KG1 (cell line): ENCODE data around the gene SEPTIN12.
"Not testable (repeated sequence)": the region's sequence is repeated elsewhere in the genome, so short reads cannot be mapped to it uniquely, and the experiment has no call there.

Experiments used
- DNase-seq: peaks from one replicate; lab custom pipeline; 2025; lab: John Stamatoyannopoulos, UW

The SEPTIN12 gene

GRCh38 chr16:4752351-4753100 lies 35.6 kb downstream of the SEPTIN12 start:
- no peak for DNase-seq

GRCh38 chr16:4750896-4751295 lies 37.2 kb downstream of the SEPTIN12 start:
- no peak for DNase-seq

GRCh38 chr16:4749700-4750257 lies 38.4 kb downstream of the SEPTIN12 start:
- DNase-seq = no peak

GRCh38 chr16:4748682-4749411 lies 39.3 kb downstream of the SEPTIN12 start:
- DNase-seq = no peak

- no peak for DNase-seq
Observed at GRCh38 chr16:4747906-4748681, 40.1 kb downstream of the SEPTIN12 start.

GRCh38 chr16:4746991-4747574 lies 41.1 kb downstream of the SEPTIN12 start:
- DNase-seq = no peak

- DNase-seq = no peak
Observed at GRCh38 chr16:4746215-4746614, 41.9 kb downstream of the SEPTIN12 start.

GRCh38 chr16:4745274-4745569 lies 42.9 kb downstream of the SEPTIN12 start:
- DNase-seq = no peak

- DNase-seq = no peak
Observed at GRCh38 chr16:4744555-4745273, 43.4 kb downstream of the SEPTIN12 start.

- DNase-seq = no peak
Observed at GRCh38 chr16:4743226-4743878, 44.8 kb downstream of the SEPTIN12 start.

GRCh38 chr16:4738370-4738769 lies 49.8 kb downstream of the SEPTIN12 start:
- DNase-seq = not testable (repeated sequence)

- no peak for DNase-seq
Observed at GRCh38 chr16:4737545-4737944, 50.6 kb downstream of the SEPTIN12 start.

GRCh38 chr16:4736546-4736945 lies 51.6 kb downstream of the SEPTIN12 start:
- DNase-seq = no peak

- peak; percentile 58 for DNase-seq
Observed at GRCh38 chr16:4734730-4735535, 53.2 kb downstream of the SEPTIN12 start.

- DNase-seq = peak; percentile 57
Observed at GRCh38 chr16:4734063-4734729, 53.9 kb downstream of the SEPTIN12 start, which contains the start of the genes ANKS3 and DNAAF8. Gene ANKS3 (minus strand): TSS chr16:4734271. CDS start chr16:4730149, 4,122 bp downstream. Gene DNAAF8 (plus strand): TSS chr16:4734537. CDS start chr16:4736515, 1,978 bp downstream.

- DNase-seq = no peak
Observed at GRCh38 chr16:4733747-4734062, 54.4 kb downstream of the SEPTIN12 start.

GRCh38 chr16:4733211-4733742 lies 54.9 kb downstream of the SEPTIN12 start:
- no peak for DNase-seq

GRCh38 chr16:4729876-4730275 lies 58.3 kb downstream of the SEPTIN12 start:
- no peak for DNase-seq

- DNase-seq = no peak
Observed at GRCh38 chr16:4728676-4729075, 59.5 kb downstream of the SEPTIN12 start.
